BE2C (cell line): Measurements from ENCODE around the gene SZT2.
"Not testable (repeated sequence)": the region's sequence is repeated elsewhere in the genome, so short reads cannot be mapped to it uniquely, and the experiment has no call there.

Source experiments
- DNase-seq: peaks from one replicate; pipeline ENCODE4 v3.0.0-alpha.2; 2020
- H3K27me3 ChIP-seq: fragments of 250-450 bp; sonication (Bioruptor Pico); 2 replicates; pipeline ENCODE4 v1.5.1; 2020; ENCODE audit warnings: mild to moderate bottlenecking
- H3K36me3 ChIP-seq: fragments of 250-450 bp; sonication (Bioruptor Pico); 2 replicates; pipeline ENCODE4 v1.5.1; 2020; ENCODE audit warnings: mild to moderate bottlenecking
- H3K4me1 ChIP-seq: fragments of 250-450 bp; sonication (Bioruptor Pico); 2 replicates; pipeline ENCODE4 v1.5.1; 2020
- H3K4me3 ChIP-seq: 2 replicates; pipeline ENCODE4 v1.5.1; 2011; ENCODE audit warnings: low read depth, low read length
- H3K9me3 ChIP-seq: fragments of 250-450 bp; sonication (Bioruptor Pico); 2 replicates; pipeline ENCODE4 v1.5.1; 2020
- CTCF ChIP-seq: IDR thresholded peaks from 2 replicates; pipeline ENCODE4 v1.5.1; 2012; ENCODE audit warnings: mild to moderate bottlenecking, low read depth, low read length

The SZT2 gene

GRCh38 chr1:43365678-43366077 is 24.0 kb upstream of the SZT2 start:
- Histone ChIP-seq H3K27me3 (no peaks in the 10 kb centered on the region), H3K4me1 (no peaks in the 10 kb centered on the region), H3K36me3 (peaks cover 17% of the 10 kb centered on the region)

GRCh38 chr1:43366179-43366578 is 23.5 kb upstream of the SZT2 start:
- Histone ChIP-seq H3K4me3 (no peak overlapping the region), H3K27me3 (no peaks in the 10 kb centered on the region), H3K4me1 (no peaks in the 10 kb centered on the region), H3K9me3 (no peaks in the 10 kb centered on the region), H3K36me3 (peaks cover 12% of the 10 kb centered on the region)
- no peak for DNase-seq
- no peak for TF ChIP-seq CTCF

More at GRCh38 chr1:43365678-43366077, 24.0 kb upstream of the SZT2 start:
- TF ChIP-seq CTCF = no peak
- Histone ChIP-seq H3K4me3 (no peak overlapping the region), H3K9me3 (no peaks in the 10 kb centered on the region)
- DNase-seq = no peak

- Histone ChIP-seq H3K4me1 (no peaks in the 10 kb centered on the region), H3K36me3 (peaks cover 8% of the 10 kb centered on the region), H3K27me3 (no peaks in the 10 kb centered on the region), H3K9me3 (no peaks in the 10 kb centered on the region), H3K4me3 (peak overlapping the region; percentile 72)
- DNase-seq = no peak
- no peak for TF ChIP-seq CTCF
Measured at GRCh38 chr1:43366601-43367025, 23.1 kb upstream of the SZT2 start.

- peaks cover 3% of the 10 kb centered on the region for H3K36me3 ChIP-seq
- no peaks in the 10 kb centered on the region for H3K27me3 ChIP-seq
- H3K4me1 ChIP-seq = no peaks in the 10 kb centered on the region
- H3K4me3 ChIP-seq = peak overlapping the region; percentile 72
- no peak for TF ChIP-seq CTCF
- no peak for DNase-seq
- no peaks in the 10 kb centered on the region for H3K9me3 ChIP-seq
Measured at GRCh38 chr1:43367026-43367903, 22.4 kb upstream of the SZT2 start.

- no peaks in the 10 kb centered on the region for H3K9me3 ChIP-seq
- H3K36me3 ChIP-seq = peaks cover 3% of the 10 kb centered on the region
- peak; percentile 14; the same call in 1 of the 2 replicates for TF ChIP-seq CTCF
- H3K4me3 ChIP-seq = peak within 1 kb of the TSS; percentile 72
- DNase-seq = peak; percentile 91
- no peaks in the 10 kb centered on the region for H3K27me3 ChIP-seq
- no peaks in the 10 kb centered on the region for H3K4me1 ChIP-seq
Measured at GRCh38 chr1:43367904-43368645, 21.6 kb upstream of the SZT2 start, which contains the start of gene ELOVL1. Gene ELOVL1 (minus strand): TSS chr1:43368011. CDS start chr1:43365609, 2,402 bp downstream.

GRCh38 chr1:43368646-43369020 is 21.1 kb upstream of the SZT2 start:
- Histone ChIP-seq H3K4me1 (no peaks in the 10 kb centered on the region), H3K9me3 (no peaks in the 10 kb centered on the region), H3K27me3 (no peaks in the 10 kb centered on the region), H3K4me3 (peak overlapping the region; percentile 56), H3K36me3 (peaks cover 2% of the 10 kb centered on the region)
- DNase-seq = no peak
- TF ChIP-seq CTCF = no peak

- not testable (repeated sequence) for H3K9me3 ChIP-seq, H3K36me3 ChIP-seq, H3K4me3 ChIP-seq, H3K4me1 ChIP-seq, H3K27me3 ChIP-seq, DNase-seq
Measured at GRCh38 chr1:43369779-43370178, 19.9 kb upstream of the SZT2 start.
